Vagina (tissue), 2 donors: ENCODE results near the gene GLT8D2.

Source experiments
- POLR2A ChIP-seq, 2 donors: fragments of 450-650 bp; IDR thresholded peaks; one replicate each; pipeline ENCODE4 v1.6.1; 2017; ENCODE audit warnings: antibody characterized with exemption in 2 of 2, mild to moderate bottlenecking in 2 of 2, moderate library complexity in 2 of 2
- TF ChIP-seq, protein P1 (sequence below), 3 experiments: fragments of 450-650 bp in 2 of 3; fragments of 200-600 bp in 1 of 3; sonication (generic) in 1 of 3; IDR thresholded peaks; one replicate each; pipeline ENCODE4 v1.5.1; 2017 to 2019; ENCODE audit warnings: antibody characterized with exemption in 3 of 3, mild to moderate bottlenecking in 2 of 3, moderate library complexity in 2 of 3

DNA sequence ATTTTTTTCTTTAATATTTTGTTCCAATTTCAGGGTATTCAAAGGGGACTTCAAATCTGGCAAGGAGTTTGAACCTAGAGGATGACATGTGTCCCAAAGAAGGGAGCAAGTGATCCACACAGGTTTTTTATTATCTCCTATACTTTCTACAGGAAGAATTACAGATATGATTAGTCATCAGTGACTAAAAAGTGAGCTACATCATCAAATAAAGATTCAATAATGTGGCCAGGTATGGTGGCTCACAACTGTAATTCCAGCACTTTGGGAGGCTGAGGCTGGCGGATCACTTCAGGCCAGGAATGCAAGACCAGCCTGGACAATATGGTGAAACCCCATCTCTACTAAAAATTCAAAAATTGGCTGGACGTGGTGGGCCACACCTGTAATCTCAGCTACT, 24.2 kb downstream of the GLT8D2 start:
- TF ChIP-seq, protein P1, sequence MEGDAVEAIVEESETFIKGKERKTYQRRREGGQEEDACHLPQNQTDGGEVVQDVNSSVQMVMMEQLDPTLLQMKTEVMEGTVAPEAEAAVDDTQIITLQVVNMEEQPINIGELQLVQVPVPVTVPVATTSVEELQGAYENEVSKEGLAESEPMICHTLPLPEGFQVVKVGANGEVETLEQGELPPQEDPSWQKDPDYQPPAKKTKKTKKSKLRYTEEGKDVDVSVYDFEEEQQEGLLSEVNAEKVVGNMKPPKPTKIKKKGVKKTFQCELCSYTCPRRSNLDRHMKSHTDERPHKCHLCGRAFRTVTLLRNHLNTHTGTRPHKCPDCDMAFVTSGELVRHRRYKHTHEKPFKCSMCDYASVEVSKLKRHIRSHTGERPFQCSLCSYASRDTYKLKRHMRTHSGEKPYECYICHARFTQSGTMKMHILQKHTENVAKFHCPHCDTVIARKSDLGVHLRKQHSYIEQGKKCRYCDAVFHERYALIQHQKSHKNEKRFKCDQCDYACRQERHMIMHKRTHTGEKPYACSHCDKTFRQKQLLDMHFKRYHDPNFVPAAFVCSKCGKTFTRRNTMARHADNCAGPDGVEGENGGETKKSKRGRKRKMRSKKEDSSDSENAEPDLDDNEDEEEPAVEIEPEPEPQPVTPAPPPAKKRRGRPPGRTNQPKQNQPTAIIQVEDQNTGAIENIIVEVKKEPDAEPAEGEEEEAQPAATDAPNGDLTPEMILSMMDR (IDR thresholded peaks at IDR 0.05): no peak
- TF ChIP-seq POLR2A (IDR thresholded peaks at IDR 0.05): no peak
